Keratinocyte (primary cell): ENCODE results near the gene PLAC9. TPM values are rescaled to one million over a fixed set of nuclear protein-coding genes. Genes with fewer than 3 reads are reported as not detected.

Experiments used
- DNase-seq: peaks from one replicate; pipeline ENCODE4 v3.0.0-alpha.2; 2011; ENCODE audit warnings: low read depth, missing footprints, low spot score
- FAIRE-seq: peaks from 2 replicates; lab custom pipeline; 2011; peaks lifted over from hg19 to GRCh38; lab: Jason Lieb, UNC
- H2AFZ ChIP-seq: 2 replicates; pipeline ENCODE4 v1.6.0; 2012; ENCODE audit warnings: low read length, control low read depth, inconsistent platforms; ENCODE audit not compliant: control insufficient read depth
- H3K27ac ChIP-seq: 2 replicates; pipeline ENCODE4 v1.5.1; 2011; ENCODE audit warnings: low read length; ENCODE audit not compliant: control insufficient read depth, insufficient read depth
- H3K27me3 ChIP-seq: 3 replicates; pipeline ENCODE4 v1.6.0; 2011; ENCODE audit warnings: low read length; ENCODE audit not compliant: control insufficient read depth, insufficient read depth; ENCODE audit errors: extremely low read depth
- H3K36me3 ChIP-seq, 2 experiments: 2 replicates in 1 of 2; 3 replicates in 1 of 2; pipeline ENCODE4 v1.5.1; 2011; ENCODE audit warnings: low read length in 2 of 2, mild to moderate bottlenecking in 1 of 2; ENCODE audit not compliant: control insufficient read depth in 2 of 2, insufficient read depth in 2 of 2; ENCODE audit errors: extremely low read depth in 1 of 2
- H3K4me1 ChIP-seq: 3 replicates; pipeline ENCODE4 v1.5.1; 2011; ENCODE audit warnings: low read length; ENCODE audit not compliant: control insufficient read depth, insufficient read depth; ENCODE audit errors: extremely low read depth
- H3K4me2 ChIP-seq: 3 replicates; pipeline ENCODE4 v1.6.0; 2011; ENCODE audit warnings: low read depth, low read length; ENCODE audit not compliant: control insufficient read depth, insufficient read depth; ENCODE audit errors: extremely low read depth
- H3K4me3 ChIP-seq, 3 experiments: fragments of 200-600 bp in 1 of 3; sonication (generic) in 1 of 3; 2 replicates in 2 of 3; 3 replicates in 1 of 3; pipeline ENCODE4 v1.5.1; 2011 to 2016; ENCODE audit warnings: low read length in 3 of 3, mild to moderate bottlenecking in 3 of 3, control low read depth in 2 of 3, inconsistent platforms in 1 of 3, low read depth in 1 of 3, mixed read lengths in 1 of 3, mixed run types in 1 of 3, moderate library complexity in 1 of 3; ENCODE audit not compliant: control insufficient read depth in 2 of 3, insufficient read depth in 2 of 3; ENCODE audit errors: extremely low read depth in 1 of 3
- H3K79me2 ChIP-seq: 2 replicates; pipeline ENCODE4 v1.6.0; 2012; ENCODE audit warnings: low read length; ENCODE audit not compliant: control insufficient read depth, insufficient read depth
- H3K9ac ChIP-seq: 3 replicates; pipeline ENCODE4 v1.6.0; 2011; ENCODE audit warnings: low read length; ENCODE audit not compliant: control insufficient read depth, insufficient read depth; ENCODE audit errors: extremely low read depth
- H3K9me1 ChIP-seq: 3 replicates; pipeline ENCODE4 v1.6.0; 2011; ENCODE audit warnings: low read length; ENCODE audit not compliant: control insufficient read depth, insufficient read depth; ENCODE audit errors: extremely low read depth
- H3K9me3 ChIP-seq: 2 replicates; pipeline ENCODE4 v1.5.1; 2012; ENCODE audit warnings: low read depth, low read length; ENCODE audit not compliant: control insufficient read depth
- H4K20me1 ChIP-seq: 3 replicates; pipeline ENCODE4 v1.6.0; 2011; ENCODE audit warnings: low read length; ENCODE audit not compliant: control insufficient read depth, insufficient read depth; ENCODE audit errors: extremely low read depth
- CTCF ChIP-seq, 3 experiments: IDR thresholded peaks in 1 of 3; conservative IDR thresholded peaks in 1 of 3; optimal IDR thresholded peaks in 1 of 3; 2 replicates in 2 of 3; 3 replicates in 1 of 3; pipeline versions ENCODE3 to v1.5.1; 2011; ENCODE audit warnings: low read length in 3 of 3, mild to moderate bottlenecking in 3 of 3, moderate library complexity in 2 of 3, control low read depth in 1 of 3, inconsistent platforms in 1 of 3; ENCODE audit not compliant: insufficient read depth in 2 of 3; ENCODE audit errors: extremely low read depth in 1 of 3
- EZH2 ChIP-seq: IDR thresholded peaks from one replicate; pipeline ENCODE4 v1.6.1; 2012; ENCODE audit warnings: inconsistent platforms, mild to moderate bottlenecking, low read length, moderate library complexity
- dilution Hi-C: fragments of 300-500 bp; cut with MboI; formaldehyde crosslinking; loops from one replicate; pipeline ENCODE4 v1.7.0; 2020; ENCODE audit warnings: low sequenced_read_pairs; ENCODE audit not compliant: extremely low pct_ligation_motif_present
- polyA plus RNA-seq, 5 experiments: library from polyadenylated mRNA; depleted of rRNA in 3 of 5; stranded (reverse) in 3 of 5; stranded (forward) in 1 of 5; unstranded in 1 of 5; fragments of >200 nt; gene quantifications; 1 replicate in 1 of 5; 2 replicates in 3 of 5; 3 replicates in 1 of 5; pipeline versions ENCODE4 v1.2.1 to v1.2.3, GENCODE V29; 2011 to 2012; ENCODE audit warnings: missing spikeins in 2 of 5, low read depth in 1 of 5, low replicate concordance in 1 of 5

The PLAC9 gene
- polyA plus RNA-seq, 1 donor (not counting 4 experiments of a cell fraction or from before 2014, with no cell fraction given), result 0.39 TPM

- TF ChIP-seq EZH2 (no peak), CTCF (optimal IDR thresholded peaks at IDR 0.05 in 1 of 3, IDR thresholded peaks at IDR 0.05 in 1 of 3, conservative IDR thresholded peaks at IDR 0.05 in 1 of 3; ENCODE audit: extremely low read depth in 1 of 3, insufficient read depth in 2 of 3, low read length in 3 of 3) (no peak)
- dilution Hi-C loops, result no loop called here
- Histone ChIP-seq H3K4me2 (no peak overlapping the region), H3K36me3 (peaks cover 12 to 20% of the 10 kb centered on the region in 2 experiments), H3K27ac (no peak overlapping the region), H3K79me2 (no peaks in the 10 kb centered on the region), H3K4me3 (no peak overlapping the region), H3K4me1 (peaks cover 33% of the 10 kb centered on the region), H3K27me3 (no peaks in the 10 kb centered on the region), H2AFZ (no peak overlapping the region), H4K20me1 (peaks cover 3% of the 10 kb centered on the region), H3K9me3 (no peaks in the 10 kb centered on the region), H3K9me1 (peaks cover 3% of the 10 kb centered on the region), H3K9ac (no peak overlapping the region)
- FAIRE-seq (no peak), DNase-seq (no peak)
These were observed 20.3 kb downstream of the PLAC9 start for GRCh38 chr10:80152820-80153219.

- H3K9ac ChIP-seq, result no peak overlapping the region
- peaks cover 3% of the 10 kb centered on the region for H4K20me1 ChIP-seq
- no peak overlapping the region for H3K4me2 ChIP-seq
- peaks cover 18 to 26% of the 10 kb centered on the region in 2 experiments for H3K36me3 ChIP-seq
- no peak overlapping the region for H3K4me3 ChIP-seq
- no peak overlapping the region for H2AFZ ChIP-seq
- DNase-seq (no peak), FAIRE-seq (no peak)
- no peaks in the 10 kb centered on the region for H3K27me3 ChIP-seq
- no peaks in the 10 kb centered on the region for H3K79me2 ChIP-seq
- H3K9me1 ChIP-seq, result peaks cover 7% of the 10 kb centered on the region
- dilution Hi-C loops, result no loop called here
- no peak for TF ChIP-seq CTCF (optimal IDR thresholded peaks at IDR 0.05 in 1 of 3, IDR thresholded peaks at IDR 0.05 in 1 of 3, conservative IDR thresholded peaks at IDR 0.05 in 1 of 3; ENCODE audit: extremely low read depth in 1 of 3, insufficient read depth in 2 of 3, low read length in 3 of 3)
- no peak for TF ChIP-seq EZH2
- no peak overlapping the region for H3K27ac ChIP-seq
- peaks cover 39% of the 10 kb centered on the region for H3K4me1 ChIP-seq
- H3K9me3 ChIP-seq, result no peaks in the 10 kb centered on the region
These were observed 20.9 kb downstream of the PLAC9 start for GRCh38 chr10:80153460-80153859.
